COLO668 (cell line): ENCODE measurements around the gene BACH2.
"Not testable (repeated sequence)": the region's sequence is repeated elsewhere in the genome, so short reads cannot be mapped to it uniquely, and the experiment has no call there.

Source experiments
- DNase-seq: peaks from one replicate; lab custom pipeline; 2025; ENCODE audit not compliant: unreplicated experiment; lab: John Stamatoyannopoulos, UW

The BACH2 gene

GRCh38 chr6:90296341-90297114 lies at the start of gene BACH2:
Gene BACH2, minus strand, starts transcription at chr6:90296843. Its CDS starts 287,999 bp downstream, at chr6:90008844.
- peak; percentile 92 for DNase-seq

- no peak for DNase-seq
Measured at GRCh38 chr6:90343576-90343975, 46.9 kb upstream of the BACH2 start.

- DNase-seq = no peak
Measured at GRCh38 chr6:90338409-90338808, 41.8 kb upstream of the BACH2 start.

- DNase-seq = no peak
Measured at GRCh38 chr6:90336388-90336947, 39.8 kb upstream of the BACH2 start.

GRCh38 chr6:90333928-90334327 lies 37.3 kb upstream of the BACH2 start:
- DNase-seq = no peak

GRCh38 chr6:90332978-90333543 lies 36.4 kb upstream of the BACH2 start:
- not testable (repeated sequence) for DNase-seq

GRCh38 chr6:90329386-90330077 lies 32.9 kb upstream of the BACH2 start:
- no peak for DNase-seq

GRCh38 chr6:90328004-90328403 lies 31.4 kb upstream of the BACH2 start:
- no peak for DNase-seq

- no peak for DNase-seq
Measured at GRCh38 chr6:90326404-90327057, 29.9 kb upstream of the BACH2 start.

- no peak for DNase-seq
Measured at GRCh38 chr6:90323706-90324105, 27.1 kb upstream of the BACH2 start.

- DNase-seq = no peak
Measured at GRCh38 chr6:90322976-90323474, 26.4 kb upstream of the BACH2 start.

GRCh38 chr6:90319979-90320685 lies 23.5 kb upstream of the BACH2 start:
- DNase-seq = no peak

GRCh38 chr6:90319044-90319443 lies 22.4 kb upstream of the BACH2 start:
- no peak for DNase-seq

- DNase-seq = no peak
Measured at GRCh38 chr6:90315986-90316385, 19.3 kb upstream of the BACH2 start.

GRCh38 chr6:90315354-90315950 lies 18.8 kb upstream of the BACH2 start:
- no peak for DNase-seq

GRCh38 chr6:90314514-90314913 lies 17.9 kb upstream of the BACH2 start:
- DNase-seq = no peak

- DNase-seq = no peak
Measured at GRCh38 chr6:90311569-90311968, 14.9 kb upstream of the BACH2 start.

- no peak for DNase-seq
Measured at GRCh38 chr6:90305800-90306448, 9.3 kb upstream of the BACH2 start.

- no peak for DNase-seq
Measured at GRCh38 chr6:90304308-90304707, 7.7 kb upstream of the BACH2 start.

- no peak for DNase-seq
Measured at GRCh38 chr6:90303039-90303438, 6.4 kb upstream of the BACH2 start.
